Sigmoid colon (tissue), 4 donors: ENCODE results near the gene NDC80.

ENCODE experiments used
- CTCF ChIP-seq, 4 experiments: fragments of 450-650 bp in 3 of 4; fragments of 200-600 bp in 1 of 4; IDR thresholded peaks; one replicate each; pipeline ENCODE4 v1.5.1; 2016 to 2019; ENCODE audit warnings: antibody characterized with exemption in 4 of 4, mild to moderate bottlenecking in 3 of 4, moderate library complexity in 2 of 4
- EP300 ChIP-seq, 4 donors: sonication (generic); formaldehyde crosslinking; IDR thresholded peaks; one replicate each; pipeline ENCODE4 v1.6.1; 2017; ENCODE audit warnings: antibody characterized with exemption in 4 of 4
- POLR2A ChIP-seq, 2 donors: fragments of 450-650 bp; IDR thresholded peaks; one replicate each; pipeline ENCODE4 v1.6.1; 2016; ENCODE audit warnings: antibody characterized with exemption in 2 of 2, mild to moderate bottlenecking in 2 of 2, moderate library complexity in 2 of 2
- POLR2AphosphoS5 ChIP-seq, 4 donors: sonication (generic); formaldehyde crosslinking; IDR thresholded peaks; one replicate each; pipeline ENCODE4 v1.6.1; 2017; ENCODE audit warnings: antibody characterized with exemption in 4 of 4

DNA sequence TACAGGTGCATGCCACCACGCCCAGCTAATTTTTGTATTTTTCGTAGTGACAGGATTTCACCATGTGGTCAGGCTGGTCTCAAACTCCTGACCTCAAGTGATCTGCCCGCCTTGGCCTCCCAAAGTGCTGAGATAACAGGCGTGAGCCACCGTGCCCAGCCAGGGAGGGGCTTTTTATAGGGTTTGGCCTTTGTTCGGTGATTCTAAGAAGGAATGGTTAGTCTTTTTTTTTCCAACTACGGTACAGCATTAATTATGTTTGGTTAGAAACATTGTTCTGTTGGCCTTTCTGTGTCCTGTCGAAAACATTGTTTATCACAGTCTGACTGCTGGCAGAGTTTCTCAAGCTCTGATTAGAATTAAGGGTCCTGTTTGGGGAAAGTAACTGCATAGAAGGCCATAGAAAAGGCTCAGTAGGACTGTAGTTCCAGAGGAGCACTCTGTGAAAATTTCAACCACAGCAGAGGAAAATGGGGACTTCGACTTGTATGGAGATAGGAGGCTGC is 64.8 kb downstream of the NDC80 start:
- TF ChIP-seq CTCF (IDR thresholded peaks at IDR 0.05) (no peak), POLR2AphosphoS5 (IDR thresholded peaks at IDR 0.05) (no peak), EP300 (IDR thresholded peaks at IDR 0.05) (no peak), POLR2A (IDR thresholded peaks at IDR 0.05) (no peak)
